GM12878 (cell line): Measurements from ENCODE around the gene AMPH. TPM values are rescaled to one million over a fixed set of nuclear protein-coding genes. Genes with fewer than 3 reads are reported as not detected.

Source experiments
- ATAC-seq: fragments of 200-7000 bp; cut with Tn5 transposase; 3 replicates; pipeline ENCODE4 v1.9.1; 2020; ENCODE audit warnings: mild to moderate bottlenecking, moderate library complexity
- BruUV-seq: library from RNA; stranded (reverse); fragments of 400-500 nt; replicated peaks from 2 replicates; lab custom pipeline; 2021; lab: Mats Ljungman, UMichigan
- CTCF ChIA-PET: fragments of 300-600 bp; sonication (Branson Sonifier 250); formaldehyde crosslinking; extraction: SDS; loops from one replicate; lab custom pipeline; 2021; ENCODE audit warnings: inconsistent platforms; lab: Yijun Ruan, JAX
- POLR2A ChIA-PET: fragments of 350-600 bp; formaldehyde crosslinking; extraction: SDS; loops from one replicate; lab custom pipeline; 2021; ENCODE audit warnings: inconsistent platforms; lab: Charles Lee
- RAD21 ChIA-PET: fragments of 300-600 bp; sonication (Branson Sonifier 250); formaldehyde crosslinking; loops from one replicate; lab custom pipeline; 2023; ENCODE audit warnings: antibody characterized with exemption; ENCODE audit not compliant: unreplicated experiment; lab: Charles Lee
- SMC1A ChIA-PET: fragments of 300-600 bp; sonication (Branson Sonifier 250); formaldehyde crosslinking; loops from one replicate; lab custom pipeline; 2023; ENCODE audit not compliant: unreplicated experiment, uncharacterized antibody; lab: Charles Lee
- DNase-seq: peaks from one replicate; pipeline ENCODE4 v3.0.0-alpha.2; 2011; ENCODE audit warnings: low read depth, low spot score
- FAIRE-seq: peaks from 3 replicates; lab custom pipeline; 2011; peaks lifted over from hg19 to GRCh38; lab: Jason Lieb, UNC
- H2AFZ ChIP-seq: 2 replicates; pipeline ENCODE4 v1.6.0; 2011; ENCODE audit warnings: low read depth, low read length, control low read depth; ENCODE audit not compliant: control insufficient read depth
- H3K27ac ChIP-seq: 2 replicates; pipeline ENCODE4 v1.5.1; 2011; ENCODE audit warnings: control low read depth; ENCODE audit not compliant: control insufficient read depth, insufficient read depth
- H3K27me3 ChIP-seq, 2 experiments: replicated peaks in 1 of 2; 2 replicates each; pipeline versions ENCODE4 v1.6.0 to v1.6.1; 2011; ENCODE audit warnings: low read length in 1 of 2; ENCODE audit not compliant: control insufficient read depth in 2 of 2, insufficient read depth in 2 of 2
- H3K36me3 ChIP-seq, 2 experiments: 2 replicates each; pipeline ENCODE4 v1.5.1; 2011; ENCODE audit warnings: low read length in 1 of 2; ENCODE audit not compliant: control insufficient read depth in 2 of 2, insufficient read depth in 2 of 2
- H3K4me1 ChIP-seq: 2 replicates; pipeline ENCODE4 v1.6.1; 2011; ENCODE audit warnings: mild to moderate bottlenecking, low read length, moderate library complexity, mixed read lengths; ENCODE audit not compliant: control insufficient read depth, insufficient read depth
- H3K4me2 ChIP-seq: 2 replicates; pipeline ENCODE4 v1.6.0; 2011; ENCODE audit warnings: control low read depth; ENCODE audit not compliant: control insufficient read depth, insufficient read depth
- H3K4me3 ChIP-seq: fragments of 200-600 bp; sonication (generic); 2 replicates; pipeline ENCODE4 v1.5.1; 2016
- H3K79me2 ChIP-seq: 2 replicates; pipeline ENCODE4 v1.6.0; 2011; ENCODE audit warnings: low read length; ENCODE audit not compliant: control insufficient read depth, insufficient read depth
- H3K9ac ChIP-seq: 2 replicates; pipeline ENCODE4 v1.8.0; 2011; ENCODE audit warnings: low read length, control low read depth, mixed read lengths; ENCODE audit not compliant: control insufficient read depth, insufficient read depth
- H3K9me3 ChIP-seq: replicated peaks from 3 replicates; pipeline ENCODE4 v1.5.1; 2011; ENCODE audit warnings: mild to moderate bottlenecking, low read length; ENCODE audit not compliant: control insufficient read depth, insufficient read depth
- H4K20me1 ChIP-seq: 2 replicates; pipeline ENCODE4 v1.6.0; 2011; ENCODE audit not compliant: control insufficient read depth, insufficient read depth
- ASH2L ChIP-seq: fragments of 300-600, 200-600 bp; sonication (generic); IDR thresholded peaks from 2 replicates; pipeline ENCODE4 v1.6.1; 2017; ENCODE audit warnings: low read depth, mild to moderate bottlenecking, borderline replicate concordance
- EZH2 ChIP-seq: IDR thresholded peaks from 2 replicates; pipeline ENCODE4 v1.6.1; 2012; ENCODE audit warnings: low read depth, mild to moderate bottlenecking, control low read depth, inconsistent platforms, low read length, borderline replicate concordance; ENCODE audit not compliant: control insufficient read depth
- HDAC2 ChIP-seq: fragments of 200-600 bp; sonication (generic); IDR thresholded peaks from 2 replicates; pipeline ENCODE4 v1.6.1; 2017
- NRF1 ChIP-seq: conservative IDR thresholded peaks from 2 replicates; pipeline ENCODE4 v1.6.1; 2011; ENCODE audit warnings: mild to moderate bottlenecking, low read depth, low read length, improper control_type of control experiment
- SMC3 ChIP-seq: IDR thresholded peaks from 2 replicates; pipeline ENCODE4 v1.6.1; 2011; ENCODE audit warnings: low read length, improper control_type of control experiment, borderline replicate concordance
- TBL1XR1 ChIP-seq: IDR thresholded peaks from 2 replicates; pipeline ENCODE4 v1.6.1; 2012; ENCODE audit warnings: low read depth, low read length, improper control_type of control experiment
- ZNF384 ChIP-seq: IDR thresholded peaks from 2 replicates; pipeline ENCODE4 v1.6.1; 2012; ENCODE audit warnings: low read depth, mild to moderate bottlenecking, low read length, improper control_type of control experiment, borderline replicate concordance
- whole genome bisulfite sequencing: methylation state at CpG from one replicate; pipeline ENCODE4 v1.1.6; 2016; ENCODE audit warnings: low lambda C conversion rate; ENCODE audit not compliant: insufficient replicate concordance, insufficient coverage; ENCODE audit errors: missing lambda C conversion rate; 5-methylcytosine and 5-hydroxymethylcytosine counted together
- in situ Hi-C: fragments of 300-500 bp; cut with MboI; formaldehyde crosslinking; loops from 9 replicates; pipeline ENCODE4 v1.14.3; 2018; ENCODE audit warnings: mixed read lengths
- intact Hi-C: fragments of 100-400 bp; cut with micrococcal nuclease; formaldehyde crosslinking; loops from one replicate; pipeline ENCODE4 v1.14.2; 2022; ENCODE audit not compliant: unreplicated experiment
- polyA plus RNA-seq, 11 experiments: library from polyadenylated mRNA; depleted of rRNA in 4 of 11; unstranded in 6 of 11; stranded (reverse) in 5 of 11; fragments of >200 nt; fragmentation: Nextera tagmentation in 4 of 11; fragmentation: Illumina TruSeq in 1 of 11; extraction: Ambion mirVana in 4 of 11; extraction: Trizol in 1 of 11; gene quantifications; 1 replicate in 1 of 11; 2 replicates in 10 of 11; pipeline versions ENCODE4 v1.2.1 to v1.2.3, GENCODE V29; 2011 to 2016; ENCODE audit warnings: inconsistent platforms in 2 of 11, missing spikeins in 2 of 11, low read depth in 1 of 11
- total RNA-seq, 4 experiments: library from RNA; depleted of rRNA in 3 of 4; stranded (reverse); fragments of >200 nt in 3 of 4; fragmentation: Illumina TruSeq in 1 of 4; extraction: Trizol in 1 of 4; gene quantifications; 2 replicates each; pipeline versions ENCODE4 v1.2.1 to v1.2.3, GENCODE V29; 2013 to 2021
- TF ChIP-seq, protein P1 (sequence below): IDR thresholded peaks from 2 replicates; pipeline ENCODE4 v1.6.1; 2012; ENCODE audit warnings: mild to moderate bottlenecking, low read depth, low read length

AMPH gene
- total and polyA plus RNA-seq, 10 of the 15 experiments (the other 5 are each of a cell fraction or from before 2014, with no cell fraction given): 0.03 to 0.24 (median 0.08) TPM; not detected in 2

DNA sequence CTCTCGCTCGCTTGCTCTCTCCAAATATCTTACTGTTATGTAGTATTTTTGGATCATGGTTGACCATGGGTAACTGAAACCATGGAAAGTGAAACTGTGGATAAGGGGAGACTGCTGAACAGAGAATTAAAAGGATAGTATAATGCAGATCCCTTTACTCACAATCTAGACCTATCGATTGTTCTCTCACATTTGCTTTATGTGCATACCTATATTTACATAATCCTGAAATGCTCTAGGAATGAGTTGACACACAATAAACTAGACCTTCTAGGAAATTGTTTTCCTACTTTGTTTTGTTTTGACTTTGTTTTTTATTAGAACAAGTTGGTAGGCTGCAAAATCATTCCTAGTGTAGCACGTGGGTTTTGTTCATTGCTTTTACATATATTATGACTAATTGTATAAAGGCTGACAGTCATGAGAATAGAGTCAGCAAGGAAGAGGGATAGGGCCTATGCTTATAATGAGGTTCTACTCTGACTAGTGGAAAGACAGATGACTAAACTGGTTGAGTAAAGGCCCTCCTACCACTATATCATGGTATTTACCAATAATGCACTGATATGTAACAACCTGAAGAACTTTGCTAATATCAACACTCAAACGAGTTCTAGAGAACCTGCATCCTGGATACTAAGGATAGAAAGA is 182.5 kb downstream of the AMPH start:
- Histone ChIP-seq H3K9me3 (no peaks in the 10 kb centered on the region), H3K36me3 (no peaks in the 10 kb centered on the region), H3K79me2 (no peaks in the 10 kb centered on the region), H4K20me1 (no peaks in the 10 kb centered on the region), H3K27ac (no peak overlapping the region), H2AFZ (no peak overlapping the region), H3K4me3 (no peak overlapping the region), H3K27me3 (no peaks in the 10 kb centered on the region), H3K4me1 (no peaks in the 10 kb centered on the region), H3K4me2 (no peak overlapping the region), H3K9ac (no peak overlapping the region)
- BruUV-seq: no TSS peak
- intact Hi-C loops (no loop called here), in situ Hi-C loops (no loop called here)
- WGBS: 34% methylated on average over 5 of the region's 5 CpGs
- ChIA-PET POLR2A (no interaction called here), CTCF (interaction anchor here (0.9 kb wide), 1 partner anchor 10 kb away, joined by 3 read pairs; no protein-coding TSS in a partner anchor), SMC1A (no interaction called here), RAD21 (no interaction called here)
- TF ChIP-seq, protein P1, sequence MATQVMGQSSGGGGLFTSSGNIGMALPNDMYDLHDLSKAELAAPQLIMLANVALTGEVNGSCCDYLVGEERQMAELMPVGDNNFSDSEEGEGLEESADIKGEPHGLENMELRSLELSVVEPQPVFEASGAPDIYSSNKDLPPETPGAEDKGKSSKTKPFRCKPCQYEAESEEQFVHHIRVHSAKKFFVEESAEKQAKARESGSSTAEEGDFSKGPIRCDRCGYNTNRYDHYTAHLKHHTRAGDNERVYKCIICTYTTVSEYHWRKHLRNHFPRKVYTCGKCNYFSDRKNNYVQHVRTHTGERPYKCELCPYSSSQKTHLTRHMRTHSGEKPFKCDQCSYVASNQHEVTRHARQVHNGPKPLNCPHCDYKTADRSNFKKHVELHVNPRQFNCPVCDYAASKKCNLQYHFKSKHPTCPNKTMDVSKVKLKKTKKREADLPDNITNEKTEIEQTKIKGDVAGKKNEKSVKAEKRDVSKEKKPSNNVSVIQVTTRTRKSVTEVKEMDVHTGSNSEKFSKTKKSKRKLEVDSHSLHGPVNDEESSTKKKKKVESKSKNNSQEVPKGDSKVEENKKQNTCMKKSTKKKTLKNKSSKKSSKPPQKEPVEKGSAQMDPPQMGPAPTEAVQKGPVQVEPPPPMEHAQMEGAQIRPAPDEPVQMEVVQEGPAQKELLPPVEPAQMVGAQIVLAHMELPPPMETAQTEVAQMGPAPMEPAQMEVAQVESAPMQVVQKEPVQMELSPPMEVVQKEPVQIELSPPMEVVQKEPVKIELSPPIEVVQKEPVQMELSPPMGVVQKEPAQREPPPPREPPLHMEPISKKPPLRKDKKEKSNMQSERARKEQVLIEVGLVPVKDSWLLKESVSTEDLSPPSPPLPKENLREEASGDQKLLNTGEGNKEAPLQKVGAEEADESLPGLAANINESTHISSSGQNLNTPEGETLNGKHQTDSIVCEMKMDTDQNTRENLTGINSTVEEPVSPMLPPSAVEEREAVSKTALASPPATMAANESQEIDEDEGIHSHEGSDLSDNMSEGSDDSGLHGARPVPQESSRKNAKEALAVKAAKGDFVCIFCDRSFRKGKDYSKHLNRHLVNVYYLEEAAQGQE: no peak
- TF ChIP-seq ZNF384 (no peak), TBL1XR1 (no peak), EZH2 (no peak), ASH2L (no peak), NRF1 (no peak), HDAC2 (no peak), SMC3 (no peak)
- FAIRE-seq: no peak
- no peak for DNase-seq
- ATAC-seq: no peak
